ENCODE data around the gene CDHR5. TPM values are rescaled to one million over a fixed set of nuclear protein-coding genes. Genes with fewer than 3 reads are reported as not detected.
A peak's percentile ranks its signal among the peaks of the same experiment; 100 is the strongest.

CDHR5 gene
- total RNA-seq, 1 donor from 2014 or later = not detected

- H4K20me1 ChIP-seq (ENCODE audit: low read depth) = peaks cover 62% of the 10 kb centered on the region
- no peak for DNase-seq (ENCODE audit: low spot score)
- H3K27ac ChIP-seq = no peak overlapping the region
- H3K9ac ChIP-seq = peak overlapping the region; percentile 98
- peaks cover 20% of the 10 kb centered on the region for H3K4me1 ChIP-seq
- peaks cover 57% of the 10 kb centered on the region for H3K79me2 ChIP-seq (ENCODE audit: low read depth)
- no peak overlapping the region for H2AFZ ChIP-seq (replicated peaks)
- peaks cover 6% of the 10 kb centered on the region for H3K27me3 Mint-ChIP-seq (ENCODE audit: insufficient read depth, low read depth)
- peak overlapping the region; percentile 93 for H3K4me3 ChIP-seq
- H3K36me3 ChIP-seq = no peaks in the 10 kb centered on the region
- peaks cover 9% of the 10 kb centered on the region for H3K36me3 Mint-ChIP-seq
- H3K9me3 ChIP-seq (ENCODE audit: low read depth) = no peaks in the 10 kb centered on the region
- H3F3A ChIP-seq (ENCODE audit: low read depth) = peaks cover 30% of the 10 kb centered on the region
- H3K4me1 Mint-ChIP-seq = peaks cover 37% of the 10 kb centered on the region
- TF ChIP-seq EZH2phosphoT487 (IDR thresholded peaks at IDR 0.05) = no peak
- TF ChIP-seq EZH2 (IDR thresholded peaks at IDR 0.05) = no peak
- TF ChIP-seq, protein P1, sequence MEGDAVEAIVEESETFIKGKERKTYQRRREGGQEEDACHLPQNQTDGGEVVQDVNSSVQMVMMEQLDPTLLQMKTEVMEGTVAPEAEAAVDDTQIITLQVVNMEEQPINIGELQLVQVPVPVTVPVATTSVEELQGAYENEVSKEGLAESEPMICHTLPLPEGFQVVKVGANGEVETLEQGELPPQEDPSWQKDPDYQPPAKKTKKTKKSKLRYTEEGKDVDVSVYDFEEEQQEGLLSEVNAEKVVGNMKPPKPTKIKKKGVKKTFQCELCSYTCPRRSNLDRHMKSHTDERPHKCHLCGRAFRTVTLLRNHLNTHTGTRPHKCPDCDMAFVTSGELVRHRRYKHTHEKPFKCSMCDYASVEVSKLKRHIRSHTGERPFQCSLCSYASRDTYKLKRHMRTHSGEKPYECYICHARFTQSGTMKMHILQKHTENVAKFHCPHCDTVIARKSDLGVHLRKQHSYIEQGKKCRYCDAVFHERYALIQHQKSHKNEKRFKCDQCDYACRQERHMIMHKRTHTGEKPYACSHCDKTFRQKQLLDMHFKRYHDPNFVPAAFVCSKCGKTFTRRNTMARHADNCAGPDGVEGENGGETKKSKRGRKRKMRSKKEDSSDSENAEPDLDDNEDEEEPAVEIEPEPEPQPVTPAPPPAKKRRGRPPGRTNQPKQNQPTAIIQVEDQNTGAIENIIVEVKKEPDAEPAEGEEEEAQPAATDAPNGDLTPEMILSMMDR (IDR thresholded peaks at IDR 0.05) = no peak
- H3K4me2 ChIP-seq = peak overlapping the region; percentile 100
- H3K9me3 Mint-ChIP-seq = no peaks in the 10 kb centered on the region
- peak overlapping the region; percentile 95 for H3K4me3 Mint-ChIP-seq
- H3K27ac Mint-ChIP-seq = peak overlapping the region; percentile 96
- H3K27me3 ChIP-seq = peaks cover 15% of the 10 kb centered on the region
These were observed 47.7 kb downstream of the CDHR5 start for GRCh38 chr11:576811-577610.

- Histone ChIP-seq H3K4me3 (peak within 1 kb of the TSS; percentile 93), H3K4me1 (peaks cover 27% of the 10 kb centered on the region), H3K79me2 (ENCODE audit: low read depth) (peaks cover 49% of the 10 kb centered on the region), H4K20me1 (ENCODE audit: low read depth) (peaks cover 54% of the 10 kb centered on the region), H3K27me3 (peaks cover 15% of the 10 kb centered on the region), H3F3A (ENCODE audit: low read depth) (peaks cover 38% of the 10 kb centered on the region), H3K9ac (peak within 1 kb of the TSS; percentile 98), H3K9me3 (ENCODE audit: low read depth) (no peaks in the 10 kb centered on the region), H3K27ac (peak within 1 kb of the TSS; percentile 99), H3K4me2 (peak within 1 kb of the TSS; percentile 100), H2AFZ (replicated peaks) (peak within 1 kb of the TSS; percentile 100), H3K36me3 (no peaks in the 10 kb centered on the region)
- Mint-ChIP-seq H3K9me3 (no peaks in the 10 kb centered on the region), H3K4me1 (peaks cover 37% of the 10 kb centered on the region), H3K27me3 (ENCODE audit: insufficient read depth, low read depth) (peaks cover 6% of the 10 kb centered on the region), H3K4me3 (peak within 1 kb of the TSS; percentile 96), H3K27ac (peak within 1 kb of the TSS; percentile 100), H3K36me3 (peaks cover 5% of the 10 kb centered on the region)
- peak; percentile 97 for DNase-seq (ENCODE audit: low spot score)
- TF ChIP-seq EZH2 (IDR thresholded peaks at IDR 0.05) (no peak), EZH2phosphoT487 (IDR thresholded peaks at IDR 0.05) (no peak)
- TF ChIP-seq, protein P1 (IDR thresholded peaks at IDR 0.05) = no peak
These were observed 48.6 kb downstream of the CDHR5 start, which contains the start of gene PHRF1 for GRCh38 chr11:575996-576768. PHRF1 (plus strand) TSS chr11:576470; CDS start chr11:581513, 5,043 bp downstream.

- TF ChIP-seq, protein P1 (IDR thresholded peaks at IDR 0.05) = no peak
- no peak for TF ChIP-seq EZH2phosphoT487 (IDR thresholded peaks at IDR 0.05)
- no peak for TF ChIP-seq EZH2 (IDR thresholded peaks at IDR 0.05)
- H3F3A ChIP-seq (ENCODE audit: low read depth) = peaks cover 42% of the 10 kb centered on the region
- H3K27me3 ChIP-seq = peaks cover 15% of the 10 kb centered on the region
- peak; percentile 96 for DNase-seq (ENCODE audit: low spot score)
- H3K4me3 Mint-ChIP-seq = peak overlapping the region; percentile 94
- peaks cover 40% of the 10 kb centered on the region for H3K4me1 Mint-ChIP-seq
- H3K9me3 ChIP-seq (ENCODE audit: low read depth) = no peaks in the 10 kb centered on the region
- H3K36me3 Mint-ChIP-seq = peaks cover 4% of the 10 kb centered on the region
- peaks cover 42% of the 10 kb centered on the region for H3K79me2 ChIP-seq (ENCODE audit: low read depth)
- H2AFZ ChIP-seq (replicated peaks) = peak overlapping the region; percentile 88
- H3K36me3 ChIP-seq = no peaks in the 10 kb centered on the region
- no peaks in the 10 kb centered on the region for H3K9me3 Mint-ChIP-seq
- no peak overlapping the region for H3K27ac ChIP-seq
- peaks cover 47% of the 10 kb centered on the region for H4K20me1 ChIP-seq (ENCODE audit: low read depth)
- peaks cover 30% of the 10 kb centered on the region for H3K4me1 ChIP-seq
- peak overlapping the region; percentile 85 for H3K4me2 ChIP-seq
- H3K27me3 Mint-ChIP-seq (ENCODE audit: insufficient read depth, low read depth) = peaks cover 6% of the 10 kb centered on the region
- H3K27ac Mint-ChIP-seq = peak overlapping the region; percentile 46
- H3K4me3 ChIP-seq = peak overlapping the region; percentile 67
- H3K9ac ChIP-seq = no peak overlapping the region
These were observed 49.3 kb downstream of the CDHR5 start for GRCh38 chr11:575313-575995.
